Measurements from ENCODE around the gene PRDX5. TPM values are rescaled to one million over a fixed set of nuclear protein-coding genes. Genes with fewer than 3 reads are reported as not detected.

Gene PRDX5
- total and polyA plus RNA-seq, 2 donors (not counting 1 experiment from before 2014, with no cell fraction given) = 50.4 to 95.5 TPM

Small RNAs within 50 kb of the gene (small RNA-seq; reads per million reads assigned to genes)
- gene MIR1237 (ENCODE audit: insufficient read length, low read depth, low replicate concordance) (not detected), gene MIR7155 (ENCODE audit: insufficient read length, low read depth, low replicate concordance) (not detected), gene RF00019 (ENCODE audit: insufficient read length, low read depth, low replicate concordance) (not detected)

Other genes starting within 250 kb of the PRDX5 start
- gene MACROD1, start 152.0 kb upstream of the PRDX5 start, total RNA-seq = 6.8 and 8.6 TPM in 2 replicates
- gene MACROD1, start 152.0 kb upstream of the PRDX5 start, polyA plus RNA-seq = 2.7 and 3.6 TPM in 2 replicates
- 78.7 and 87.8 TPM in 2 replicates for gene STIP1, start 131.9 kb upstream of the PRDX5 start, total RNA-seq
- gene STIP1, start 131.9 kb upstream of the PRDX5 start, polyA plus RNA-seq = 42.1 and 49.8 TPM in 2 replicates
- gene FERMT3, start 111.4 kb upstream of the PRDX5 start, total RNA-seq = 96.2 and 106 TPM in 2 replicates
- 152 and 170 TPM in 2 replicates for gene FERMT3, start 111.4 kb upstream of the PRDX5 start, polyA plus RNA-seq
- gene TRPT1, start 91.9 kb upstream of the PRDX5 start, total RNA-seq = 59.6 and 62.0 TPM in 2 replicates
- gene TRPT1, start 91.9 kb upstream of the PRDX5 start, polyA plus RNA-seq = 112 and 145 TPM in 2 replicates
- 97.2 and 104 TPM in 2 replicates for gene NUDT22, start 91.8 kb upstream of the PRDX5 start, total RNA-seq
- 109 and 139 TPM in 2 replicates for gene NUDT22, start 91.8 kb upstream of the PRDX5 start, polyA plus RNA-seq
- gene DNAJC4, start 87.6 kb upstream of the PRDX5 start, total RNA-seq = 65.9 and 74.4 TPM in 2 replicates
- gene DNAJC4, start 87.6 kb upstream of the PRDX5 start, polyA plus RNA-seq = 93.1 and 105 TPM in 2 replicates
- 152 and 153 TPM in 2 replicates for gene VEGFB, start 83.5 kb upstream of the PRDX5 start, total RNA-seq
- 56.4 and 64.6 TPM in 2 replicates for gene VEGFB, start 83.5 kb upstream of the PRDX5 start, polyA plus RNA-seq
- gene FKBP2, start 77.0 kb upstream of the PRDX5 start, total RNA-seq = 23.7 and 25.7 TPM in 2 replicates
- 38.2 and 56.5 TPM in 2 replicates for gene FKBP2, start 77.0 kb upstream of the PRDX5 start, polyA plus RNA-seq
- 39.2 and 41.2 TPM in 2 replicates for gene PPP1R14B, start 71.2 kb upstream of the PRDX5 start, total RNA-seq
- 35.9 and 51.0 TPM in 2 replicates for gene PPP1R14B, start 71.2 kb upstream of the PRDX5 start, polyA plus RNA-seq
- gene PLCB3, start 66.6 kb upstream of the PRDX5 start, total RNA-seq = 7.6 and 8.1 TPM in 2 replicates
- 2.7 and 3.0 TPM in 2 replicates for gene PLCB3, start 66.6 kb upstream of the PRDX5 start, polyA plus RNA-seq
- gene BAD, start 33.5 kb upstream of the PRDX5 start, total RNA-seq = 24.0 and 25.0 TPM in 2 replicates
- gene BAD, start 33.5 kb upstream of the PRDX5 start, polyA plus RNA-seq = 22.7 and 39.1 TPM in 2 replicates
- gene GPR137, start 32.3 kb upstream of the PRDX5 start, total RNA-seq = 62.5 and 66.1 TPM in 2 replicates
- 49.9 and 58.8 TPM in 2 replicates for gene GPR137, start 32.3 kb upstream of the PRDX5 start, polyA plus RNA-seq
- 0.32 and 0.39 TPM in 2 replicates for gene KCNK4, start 26.8 kb upstream of the PRDX5 start, total RNA-seq
- gene KCNK4, start 26.8 kb upstream of the PRDX5 start, polyA plus RNA-seq = 0.09 TPM in 1 of 2 replicates, not detected in the other
- not detected in 2 replicates for gene CATSPERZ, start 17.8 kb upstream of the PRDX5 start, total RNA-seq
- gene CATSPERZ, start 17.8 kb upstream of the PRDX5 start, polyA plus RNA-seq = 0.39 TPM in 1 of 2 replicates, not detected in the other
- 39.6 and 43.1 TPM in 2 replicates for gene ESRRA, start 12.6 kb upstream of the PRDX5 start, total RNA-seq
- gene ESRRA, start 12.6 kb upstream of the PRDX5 start, polyA plus RNA-seq = 16.3 and 19.5 TPM in 2 replicates
- 133 and 143 TPM in 2 replicates for gene TRMT112, start 562 bp upstream of the PRDX5 start, total RNA-seq
- gene TRMT112, start 562 bp upstream of the PRDX5 start, polyA plus RNA-seq = 203 and 231 TPM in 2 replicates
- gene CCDC88B, start 22.1 kb downstream of the PRDX5 start, total RNA-seq = 172 and 180 TPM in 2 replicates
- gene CCDC88B, start 22.1 kb downstream of the PRDX5 start, polyA plus RNA-seq = 208 and 230 TPM in 2 replicates
- 22.6 and 24.2 TPM in 2 replicates for gene RPS6KA4, start 41.0 kb downstream of the PRDX5 start, total RNA-seq
- 30.4 and 32.5 TPM in 2 replicates for gene RPS6KA4, start 41.0 kb downstream of the PRDX5 start, polyA plus RNA-seq
- not detected in 2 replicates for gene SLC22A11, start 237.8 kb downstream of the PRDX5 start, total RNA-seq
- not detected in 2 replicates for gene SLC22A11, start 237.8 kb downstream of the PRDX5 start, polyA plus RNA-seq

All from B cell (primary cell).